H1 (cell line): ENCODE measurements around the gene KCNMA1. TPM values are rescaled to one million over a fixed set of nuclear protein-coding genes. Genes with fewer than 3 reads are reported as not detected.

Source experiments
- CTCF ChIA-PET: fragments of 300-600 bp; sonication (Branson Sonifier 250); formaldehyde crosslinking; loops from one replicate; lab custom pipeline; 2021; ENCODE audit not compliant: partially characterized antibody; lab: Charles Lee
- POLR2A ChIA-PET: fragments of 300-600 bp; sonication (Branson Sonifier 250); formaldehyde crosslinking; loops from one replicate; lab custom pipeline; 2021; ENCODE audit warnings: inconsistent platforms; ENCODE audit not compliant: partially characterized antibody; lab: Charles Lee
- DNase-seq, 2 experiments: peaks; one replicate each; pipeline versions ENCODE4 v3.0.0 to v3.0.0-alpha.2; 2010 to 2022; ENCODE audit warnings: low spot score in 2 of 2, low read depth in 1 of 2, mixed read lengths in 1 of 2
- FAIRE-seq: peaks from 2 replicates; lab custom pipeline; 2011; peaks lifted over from hg19 to GRCh38; lab: Jason Lieb, UNC
- H2AFZ ChIP-seq: 2 replicates; pipeline ENCODE4 v1.8.1; 2012; ENCODE audit warnings: low read length, inconsistent platforms
- H2AK5ac ChIP-seq: 2 replicates; pipeline ENCODE4 v1.6.1; 2013; ENCODE audit warnings: low read depth, low read length
- H2BK120ac ChIP-seq: replicated peaks from 2 replicates; pipeline ENCODE3; 2013; ENCODE audit warnings: low read depth, low read length, inconsistent platforms
- H2BK12ac ChIP-seq: 2 replicates; pipeline ENCODE4 v1.6.1; 2013; ENCODE audit warnings: low read depth, low read length
- H2BK15ac ChIP-seq: 2 replicates; pipeline ENCODE4 v1.6.1; 2013; ENCODE audit warnings: low read length
- H2BK20ac ChIP-seq: 2 replicates; pipeline ENCODE4 v1.6.1; 2013; ENCODE audit warnings: low read length
- H2BK5ac ChIP-seq: 2 replicates; pipeline ENCODE4 v1.6.1; 2013; ENCODE audit warnings: low read depth, low read length
- H3K14ac ChIP-seq: 2 replicates; pipeline ENCODE4 v1.6.1; 2013; ENCODE audit warnings: inconsistent platforms; ENCODE audit not compliant: insufficient read length
- H3K18ac ChIP-seq: 2 replicates; pipeline ENCODE4 v1.6.1; 2013; ENCODE audit warnings: low read length; ENCODE audit errors: extremely low read depth
- H3K23ac ChIP-seq: 2 replicates; pipeline ENCODE4 v1.6.1; 2013; ENCODE audit warnings: inconsistent platforms; ENCODE audit not compliant: insufficient read length
- H3K23me2 ChIP-seq: 2 replicates; pipeline ENCODE4 v1.6.1; 2013; ENCODE audit warnings: low read depth, low read length
- H3K27ac ChIP-seq: 2 replicates; pipeline ENCODE4 v1.6.1; 2011; ENCODE audit warnings: low read depth, low read length, inconsistent platforms
- H3K27me3 ChIP-seq, 4 experiments: replicated peaks in 1 of 4; 1 replicate in 1 of 4; 2 replicates in 3 of 4; pipeline versions ENCODE4 v1.6.1 to v1.8.1; 2011 to 2013; ENCODE audit warnings: low read length in 3 of 4, mild to moderate bottlenecking in 3 of 4, inconsistent platforms in 2 of 4, mixed read lengths in 2 of 4, moderate library complexity in 1 of 4; ENCODE audit not compliant: control insufficient read depth in 3 of 4, insufficient read depth in 3 of 4; ENCODE audit errors: extremely low read depth in 1 of 4
- H3K36me3 ChIP-seq, 4 experiments: 2 replicates each; pipeline versions ENCODE4 v1.6.1 to v1.8.1; 2011 to 2013; ENCODE audit warnings: mild to moderate bottlenecking in 4 of 4, low read length in 3 of 4, moderate library complexity in 2 of 4, control low read depth in 1 of 4, inconsistent platforms in 1 of 4; ENCODE audit not compliant: insufficient read depth in 4 of 4, control insufficient read depth in 2 of 4
- H3K4ac ChIP-seq: replicated peaks from 2 replicates; pipeline ENCODE3; 2013; ENCODE audit warnings: low read length, low read depth, mixed read lengths, inconsistent platforms; ENCODE audit not compliant: insufficient read length
- H3K4me1 ChIP-seq, 4 experiments: replicated peaks in 1 of 4; 1 replicate in 1 of 4; 2 replicates in 3 of 4; pipeline versions ENCODE4 v1.6.1 to v1.8.1; 2011 to 2013; ENCODE audit warnings: low read length in 3 of 4, inconsistent platforms in 2 of 4, mixed read lengths in 1 of 4; ENCODE audit not compliant: insufficient read depth in 4 of 4, control insufficient read depth in 3 of 4
- H3K4me2 ChIP-seq, 2 experiments: 2 replicates each; pipeline versions ENCODE4 v1.6.1 to v1.8.1; 2011 to 2013; ENCODE audit warnings: low read depth in 2 of 2, low read length in 2 of 2, control low read depth in 1 of 2, inconsistent platforms in 1 of 2, mild to moderate bottlenecking in 1 of 2; ENCODE audit not compliant: insufficient read depth in 1 of 2
- H3K4me3 ChIP-seq, 4 experiments: fragments of 200-600, 300-600 bp in 1 of 4; sonication (generic), shearing (Covaris generic), sonication (Bioruptor Twin) in 1 of 4; 2 replicates each; pipeline versions ENCODE4 v1.5.1 to v1.8.1; 2011 to 2016; ENCODE audit warnings: low read length in 4 of 4, low read depth in 3 of 4, control low read depth in 2 of 4, inconsistent platforms in 2 of 4, mild to moderate bottlenecking in 2 of 4, mixed read lengths in 1 of 4, moderate library complexity in 1 of 4; ENCODE audit not compliant: insufficient read depth in 2 of 4; ENCODE audit errors: extremely low read depth in 1 of 4
- H3K56ac ChIP-seq: replicated peaks from 2 replicates; pipeline ENCODE3; 2013; ENCODE audit warnings: low read depth, mild to moderate bottlenecking, mixed read lengths, low read length, inconsistent platforms; ENCODE audit not compliant: insufficient read length
- H3K79me1 ChIP-seq: 2 replicates; pipeline ENCODE4 v1.6.1; 2013; ENCODE audit warnings: low read depth, low read length, control low read depth
- H3K79me2 ChIP-seq, 2 experiments: 2 replicates each; pipeline versions ENCODE4 v1.6.1 to v1.8.1; 2012 to 2013; ENCODE audit warnings: low read length in 2 of 2, mild to moderate bottlenecking in 2 of 2, inconsistent platforms in 1 of 2; ENCODE audit not compliant: insufficient read depth in 2 of 2, control insufficient read depth in 1 of 2
- H3K9ac ChIP-seq, 4 experiments: replicated peaks in 1 of 4; 1 replicate in 1 of 4; 2 replicates in 3 of 4; pipeline versions ENCODE4 v1.6.1 to v1.8.1; 2011 to 2013; ENCODE audit warnings: low read depth in 3 of 4, low read length in 3 of 4, control low read depth in 2 of 4, mild to moderate bottlenecking in 2 of 4, moderate library complexity in 2 of 4, inconsistent platforms in 1 of 4; ENCODE audit errors: extremely low read depth in 1 of 4
- H3K9me3 ChIP-seq, 2 experiments: 2 replicates each; pipeline versions ENCODE4 v1.6.1 to v1.8.1; 2012 to 2013; ENCODE audit warnings: mild to moderate bottlenecking in 2 of 2, moderate library complexity in 2 of 2, control low read depth in 1 of 2, inconsistent platforms in 1 of 2, low read depth in 1 of 2, low read length in 1 of 2, mixed read lengths in 1 of 2; ENCODE audit not compliant: insufficient read depth in 2 of 2
- H4K20me1 ChIP-seq, 2 experiments: replicated peaks in 1 of 2; 2 replicates each; pipeline versions ENCODE3 to v1.8.1; 2011 to 2013; ENCODE audit warnings: inconsistent platforms in 2 of 2, low read length in 2 of 2, mild to moderate bottlenecking in 1 of 2; ENCODE audit not compliant: insufficient read depth in 2 of 2, control insufficient read depth in 1 of 2
- H4K5ac ChIP-seq: 2 replicates; pipeline ENCODE4 v1.6.1; 2013; ENCODE audit warnings: low read length, low read depth, mixed read lengths, inconsistent platforms; ENCODE audit not compliant: insufficient read length
- H4K8ac ChIP-seq: 2 replicates; pipeline ENCODE4 v1.8.0; 2013; ENCODE audit warnings: mild to moderate bottlenecking, moderate library complexity, low read length, inconsistent platforms; ENCODE audit not compliant: insufficient read depth; ENCODE audit errors: extremely low read depth
- H4K91ac ChIP-seq: replicated peaks from 2 replicates; pipeline ENCODE3; 2013; ENCODE audit warnings: low read length, mixed read lengths, inconsistent platforms; ENCODE audit not compliant: insufficient read length
- BCL11A ChIP-seq, 2 experiments: IDR thresholded peaks; one replicate each; pipeline ENCODE4 v1.6.1; 2011; ENCODE audit warnings: low read depth in 2 of 2, low read length in 2 of 2, mild to moderate bottlenecking in 2 of 2
- BRCA1 ChIP-seq: IDR thresholded peaks from 2 replicates; pipeline ENCODE4 v1.6.1; 2012; ENCODE audit warnings: low read depth, low read length, improper control_type of control experiment
- CREB1 ChIP-seq: IDR thresholded peaks from 2 replicates; pipeline ENCODE4 v1.6.1; 2012; ENCODE audit warnings: inconsistent platforms
- CTBP2 ChIP-seq: IDR thresholded peaks from 2 replicates; pipeline ENCODE4 v1.7.0; 2011; ENCODE audit warnings: borderline replicate concordance, mild to moderate bottlenecking, moderate library complexity, mixed read lengths, low read length; ENCODE audit not compliant: insufficient read depth, insufficient read length
- TAF1 ChIP-seq: IDR thresholded peaks from 2 replicates; pipeline ENCODE4 v1.6.1; 2011; ENCODE audit warnings: mild to moderate bottlenecking, low read depth, low read length
- YY1 ChIP-seq: IDR thresholded peaks from 2 replicates; pipeline ENCODE4 v1.6.1; 2011; ENCODE audit warnings: low read depth, mild to moderate bottlenecking, low read length
- WGBS, 2 experiments: shearing (Covaris generic) in 1 of 2; methylation state at CpG; one replicate each; pipeline versions ENCODE4 v1.1.6 to v1.1.7; 2013 to 2015; ENCODE audit warnings: low lambda C conversion rate in 2 of 2, mixed read lengths in 2 of 2, inconsistent platforms in 1 of 2, low coverage in 1 of 2, missing lambda C conversion rate in 1 of 2; ENCODE audit not compliant: insufficient replicate concordance in 2 of 2, insufficient coverage in 1 of 2, insufficient read length in 1 of 2; ENCODE audit errors: extremely low coverage in 1 of 2, missing lambda C conversion rate in 1 of 2; 5-methylcytosine and 5-hydroxymethylcytosine counted together
- polyA plus RNA-seq, 7 experiments: library from polyadenylated mRNA; depleted of rRNA in 3 of 7; stranded (reverse) in 5 of 7; unstranded in 2 of 7; fragments of >200 nt in 5 of 7; fragments of 200-250 nt in 2 of 7; gene quantifications; 1 replicate in 5 of 7; 2 replicates in 1 of 7; 4 replicates in 1 of 7; pipeline versions ENCODE4 v1.2.1 to v1.2.3, GENCODE V29; 2011 to 2013; ENCODE audit warnings: missing spikeins in 2 of 7, mixed read lengths in 2 of 7
- total RNA-seq: library from RNA; stranded (reverse); fragmentation: NEBNext Ultra II Directional; extraction: Animal tissue kit (Norgen Biotek cat#: 25700); gene quantifications from 2 replicates; pipeline ENCODE4 v1.2.1, GENCODE V29; 2021
- TF ChIP-seq, protein P1 (sequence below): IDR thresholded peaks from 2 replicates; pipeline ENCODE4 v1.6.1; 2012; ENCODE audit warnings: inconsistent platforms

Gene KCNMA1
- total and polyA plus RNA-seq, 2 of the 8 experiments (the other 6 are each of a cell fraction or from before 2014, with no cell fraction given), result 10.2 to 11.1 TPM

- Histone ChIP-seq H2BK120ac (no peak overlapping the region), H3K56ac (no peak overlapping the region), H3K27ac (no peak overlapping the region), H3K79me2 (no peaks in the 10 kb centered on the region), H3K9ac (no peak overlapping the region), H3K23me2 (no peaks in the 10 kb centered on the region), H3K23ac (no peak overlapping the region), H2AFZ (no peak overlapping the region), H3K4ac (no peak overlapping the region), H3K4me2 (no peak overlapping the region), H3K4me3 (no peak overlapping the region), H3K79me1 (no peaks in the 10 kb centered on the region), H2BK5ac (no peak overlapping the region), H3K9me3 (no peaks in the 10 kb centered on the region), H4K5ac (no peak overlapping the region), H2BK15ac (no peak overlapping the region), H3K14ac (no peak overlapping the region), H4K8ac (no peak overlapping the region; the same call in 1 of the 2 replicates), H3K27me3 (no peaks in the 10 kb centered on the region), H2BK12ac (no peak overlapping the region), H2BK20ac (no peak overlapping the region), H3K36me3 (no peaks in the 10 kb centered on the region), H4K91ac (no peak overlapping the region), H3K18ac (no peak overlapping the region), H4K20me1 (no peaks in the 10 kb centered on the region), H3K4me1 (no peaks in the 10 kb centered on the region), H2AK5ac (no peak overlapping the region)
- TF ChIP-seq TAF1 (no peak), BCL11A (IDR thresholded peaks at IDR 0.05; ENCODE audit: low read depth in 2 of 2, low read length in 2 of 2) (no peak), BRCA1 (no peak), CTBP2 (no peak), CREB1 (no peak), YY1 (no peak)
- TF ChIP-seq, protein P1, sequence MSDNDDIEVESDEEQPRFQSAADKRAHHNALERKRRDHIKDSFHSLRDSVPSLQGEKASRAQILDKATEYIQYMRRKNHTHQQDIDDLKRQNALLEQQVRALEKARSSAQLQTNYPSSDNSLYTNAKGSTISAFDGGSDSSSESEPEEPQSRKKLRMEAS, result no peak
- ChIA-PET POLR2A (no interaction called here), CTCF (interaction anchor here (1.0 to 7.4 kb wide), 3 partner anchors 9 to 40 kb away, joined by 3 to 38 read pairs (median 26); no protein-coding TSS in a partner anchor)
- no peak for DNase-seq
- 88% methylated on average over 5 of the region's 5 CpGs; no CpG with 5 or more reads in 1 of the 2 experiments for WGBS, 2 experiments
- no peak for FAIRE-seq
Measured at GRCh38 chr10:77419056-77419455, 218.6 kb downstream of the KCNMA1 start.
